Panc1 (cell line): ENCODE results near the gene TMEM63B.

Source experiments
- CTCF ChIP-seq: fragments of 450-650 bp; IDR thresholded peaks from 2 replicates; pipeline ENCODE4 v1.5.1; 2017; ENCODE audit warnings: mild to moderate bottlenecking
- POLR2AphosphoS5 ChIP-seq: IDR thresholded peaks from 2 replicates; pipeline ENCODE4 v1.6.1; 2012; ENCODE audit warnings: mild to moderate bottlenecking, low read depth, low read length, moderate library complexity
- REST ChIP-seq, 2 experiments: IDR thresholded peaks; 2 replicates each; pipeline ENCODE4 v1.6.1; 2011 to 2012; ENCODE audit warnings: low read depth in 2 of 2, control low read depth in 1 of 2, low read length in 1 of 2, mild to moderate bottlenecking in 1 of 2, moderate library complexity in 1 of 2; ENCODE audit not compliant: insufficient read depth in 1 of 2
- SIN3A ChIP-seq: IDR thresholded peaks from 2 replicates; pipeline ENCODE4 v1.6.1; 2012; ENCODE audit warnings: low read depth, mild to moderate bottlenecking, low read length, moderate library complexity, borderline replicate concordance; ENCODE audit not compliant: insufficient read depth
- TCF7L2 ChIP-seq: IDR thresholded peaks from 2 replicates; pipeline ENCODE4 v1.6.1; 2011; ENCODE audit warnings: mild to moderate bottlenecking, low read depth, low read length, inconsistent platforms

- no peak for TF ChIP-seq CTCF
- TF ChIP-seq REST (IDR thresholded peaks at IDR 0.05; ENCODE audit: insufficient read depth in 1 of 2, low read depth in 2 of 2, low read length in 1 of 2) = no peak
- TF ChIP-seq POLR2AphosphoS5 = no peak
- TF ChIP-seq SIN3A = no peak; the same call in 1 of the 2 replicates
- TF ChIP-seq TCF7L2 = no peak
These were observed 819 bp upstream of the TMEM63B start for GRCh38 chr6:44126320-44127149.
